ENCODE data around the gene CIRBP. TPM values are rescaled to one million over a fixed set of nuclear protein-coding genes. Genes with fewer than 3 reads are reported as not detected.
A peak's percentile ranks its signal among the peaks of the same experiment; 100 is the strongest.

Gene CIRBP
- total and polyA plus RNA-seq, 9 of the 15 experiments (the other 6 are each of a cell fraction or from before 2014, with no cell fraction given) = 20.5 to 327 (median 176) TPM

GRCh38 chr19:1239796-1240737, 29.1 kb upstream of the CIRBP start (continued):
- TF ChIP-seq ZNF511 (CRISPR knock-in tag; IDR thresholded peaks at IDR 0.05) (no peak; the same call in 1 of the 2 replicates), MCM7 (IDR thresholded peaks at IDR 0.05) (no peak), KHSRP (IDR thresholded peaks at IDR 0.05) (peak; percentile 60; the same call in 1 of the 2 replicates), GTF2F1 (IDR thresholded peaks at IDR 0.05; ENCODE audit: low read depth, low read length) (no peak), ERF (CRISPR knock-in tag; IDR thresholded peaks at IDR 0.05) (peak; percentile 56; the same call in 1 of the 2 replicates), SRSF1 (IDR thresholded peaks at IDR 0.05; ENCODE audit: low read depth, low read length) (no peak)

- H3K4me3 ChIP-seq = 0 out of 2 replicates have a peak overlapping the region, but pooled peaks have one; percentile 100
- intact Hi-C loops (cut with micrococcal nuclease) (loop anchor here (1.0 to 5.0 kb wide), 3 partner anchors 128 to 379 kb away; no protein-coding TSS in a partner anchor), in situ Hi-C loops (cut with MboI) (loop anchor here (5.0 to 25.0 kb wide), 2 partner anchors 319 to 479 kb away; partner anchors contain the start of gene MISP)
- H3K27me3 ChIP-seq (ENCODE audit: control insufficient read depth in 2 of 2, insufficient read depth in 2 of 2, low read length in 2 of 2) = no peaks in the 10 kb centered on the region
- H3K79me2 ChIP-seq (ENCODE audit: control insufficient read depth, insufficient read depth, low read length) = peaks cover 50% of the 10 kb centered on the region
- H3K4me2 ChIP-seq (ENCODE audit: insufficient read depth, low read length) = peak overlapping the region; percentile 96
- peaks cover 4% of the 10 kb centered on the region for H3K9me1 ChIP-seq (ENCODE audit: control insufficient read depth, insufficient read depth, low read length)
- peak overlapping the region; percentile 69 for H2AFZ ChIP-seq (ENCODE audit: low read depth, low read length)
- DNase-seq (ENCODE audit: extremely low read depth in 1 of 4, low spot score in 3 of 4) (no peak), ATAC-seq (no peak), FAIRE-seq (no peak)
- H3K4me1 ChIP-seq (replicated peaks in 1 of 2; ENCODE audit: control insufficient read depth in 2 of 2, insufficient read depth in 2 of 2, low read length in 2 of 2) = peaks cover 43 to 98% of the 10 kb centered on the region in 2 experiments
- CTCF ChIA-PET (ENCODE audit: low intra/inter-chr PET ratio) = interaction anchor here (1.1 to 4.8 kb wide), 3 partner anchors 19 to 319 kb away, joined by 3 to 29 read pairs (median 21); no protein-coding TSS in a partner anchor
- H4K20me1 ChIP-seq (replicated peaks; ENCODE audit: control insufficient read depth, insufficient read depth, low read length) = 0 out of 2 replicates have a peak, but pooled peaks cover 5% of the 10 kb centered on the region
- WGBS (ENCODE audit: insufficient coverage, low coverage, missing lambda C conversion rate) = 61% methylated on average over 15 of the region's 15 CpGs
- H3K9me3 ChIP-seq (replicated peaks; ENCODE audit: control insufficient read depth, insufficient read depth, low read depth, low read length) = no peaks in the 10 kb centered on the region
- no peak for TF ChIP-seq FOXK2 (conservative IDR thresholded peaks at IDR 0.05 in 1 of 2, IDR thresholded peaks at IDR 0.05 in 1 of 2; ENCODE audit: low read depth in 2 of 2)
- peak; percentile 23; the same call in 1 of the 2 replicates for TF ChIP-seq CEBPB (tag; IDR thresholded peaks at IDR 0.05)
- TF ChIP-seq HMBOX1 (IDR thresholded peaks at IDR 0.05) = no peak
- no peak for TF ChIP-seq ATF3 (IDR thresholded peaks at IDR 0.05)
- 0 out of 2 replicates have a peak, but pooled peaks have one; percentile 45 for TF ChIP-seq ATF3 (CRISPR knock-in tag; conservative IDR thresholded peaks at IDR 0.05)
- no TSS peak for BruUV-seq (replicated peaks)
- peaks cover 34% of the 10 kb centered on the region; the same call in 2 of the 3 replicates for H3K36me3 ChIP-seq (ENCODE audit: control insufficient read depth, insufficient read depth, low read length)
- H3K27ac ChIP-seq (ENCODE audit: extremely low read depth, low read depth, low read length) = peak overlapping the region; percentile 89; the same call in 2 of the 3 replicates
- POLR2A ChIA-PET = interaction anchor here (0.6 to 5.6 kb wide), 8 partner anchors 28 to 1284 kb away, joined by 3 to 90 read pairs (median 4); partner anchors contain the start of gene CIRBP
- peak overlapping the region; percentile 86 to 98; a peak in 3 of 4 replicates for H3K9ac ChIP-seq (ENCODE audit: insufficient read depth in 1 of 2, low read depth in 2 of 2, low read length in 2 of 2)
Measured at GRCh38 chr19:1240925-1241324, 28.2 kb upstream of the CIRBP start.

All from K562 (cell line).